A549 treated with CpdA at 1 μM for 4 hours (cell line): Measurements from ENCODE around the gene HID1. TPM values are rescaled to one million over a fixed set of nuclear protein-coding genes. Genes with fewer than 3 reads are reported as not detected.

ENCODE experiments used
- total RNA-seq: library from RNA; stranded (reverse); fragments of 200-300 nt; extraction: Qiagen RNA extraction; gene quantifications from 5 replicates; pipeline ENCODE4 v1.2.3, GENCODE V29; 2022; ENCODE audit warnings: low read depth

The HID1 gene
- 6.6 to 8.5 TPM (median 7.2 TPM) in 5 replicates for total RNA-seq

GRCh38 chr17:74972107-74972972 is at the start of gene HID1:
HID1 (minus strand) TSS chr17:74972759; CDS start chr17:74972656, 103 bp downstream.

GRCh38 chr17:75012346-75013091 is 40.0 kb upstream of the HID1 start, which contains the start of gene MRPL58:
MRPL58 (plus strand) TSS chr17:75012670; CDS start chr17:75012687, 17 bp downstream.

DNA sequence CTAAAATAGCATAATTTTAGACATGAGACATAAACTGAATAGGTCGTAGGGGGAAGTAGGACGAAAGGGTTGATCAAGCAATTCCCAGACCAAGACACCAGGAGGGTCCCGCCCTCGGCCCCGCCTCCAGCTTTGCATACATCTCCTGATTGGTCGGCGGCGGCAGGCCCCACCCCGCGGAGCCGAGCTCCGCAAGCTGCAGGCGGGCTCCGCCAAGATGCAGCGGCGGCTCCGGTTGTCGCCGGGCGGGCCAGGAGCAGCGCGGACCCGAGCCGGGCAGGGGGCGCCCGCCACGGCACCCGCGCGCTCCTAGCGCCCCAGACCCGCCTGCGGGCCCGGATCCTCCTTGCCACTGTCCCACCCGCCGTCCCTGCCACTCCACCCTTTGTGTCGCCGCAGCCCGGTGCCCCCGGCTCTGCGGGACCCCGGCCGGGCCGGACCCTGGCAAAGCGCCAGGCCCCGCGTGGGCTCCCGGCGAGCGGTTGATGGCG is 14.9 kb upstream of the HID1 start, which contains the start of gene CDR2L:
TSS of gene CDR2L (plus strand) at position 215 of the 491 bp plus-strand sequence. CDS start 412 bp downstream, outside the sequence.

DNA sequence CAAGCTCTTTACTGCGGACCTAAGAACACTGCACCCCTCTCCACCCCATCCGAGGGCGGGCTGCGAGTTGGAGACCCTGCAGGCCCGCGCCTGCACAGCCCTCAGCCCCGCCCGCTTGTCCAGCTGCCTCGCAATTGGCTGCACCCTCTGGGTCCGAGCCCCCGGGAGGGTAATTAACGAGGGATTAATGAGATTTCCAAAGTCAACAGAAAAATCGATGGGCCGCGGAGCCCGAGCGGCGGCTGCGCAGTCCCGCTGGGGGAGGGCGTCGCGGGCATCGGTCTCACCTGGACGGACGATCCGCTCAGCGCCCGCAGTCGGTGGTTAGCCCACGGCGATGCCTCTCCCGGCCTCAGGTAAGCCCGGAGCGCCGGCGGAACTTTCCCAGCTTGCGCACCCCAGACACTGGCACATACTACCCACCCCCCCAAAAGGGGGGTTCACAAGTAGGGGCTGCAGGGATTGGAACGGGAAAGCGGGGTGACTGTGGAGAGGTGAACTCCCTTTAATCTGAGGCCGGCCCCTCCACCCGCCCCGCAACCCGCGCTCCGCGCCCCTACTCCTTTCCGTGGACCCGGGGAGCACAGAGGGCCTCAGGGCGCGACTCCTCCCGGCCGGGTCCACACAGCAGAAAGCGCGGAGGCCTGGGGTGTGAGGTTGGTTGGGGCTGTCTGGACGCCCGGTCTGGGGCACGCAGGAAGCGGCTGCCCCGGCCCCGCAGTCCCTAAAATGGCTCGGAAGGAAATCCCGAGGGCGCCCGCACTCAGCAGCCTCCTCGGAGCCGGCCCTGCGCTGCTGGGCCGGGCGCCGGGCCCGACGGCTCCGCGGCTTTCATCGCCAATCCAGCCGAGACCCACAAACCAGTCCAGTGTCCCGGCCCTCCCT is 36.7 kb downstream of the HID1 start, which contains the start of gene OTOP3:
TSS of gene OTOP3 (plus strand) at position 314 of the 885 bp plus-strand sequence. CDS start at position 338, 24 bp downstream.

GRCh38 chr17:74924250-74924948 is 48.2 kb downstream of the HID1 start, which contains the start of gene OTOP2:
OTOP2 (plus strand) TSS chr17:74924273; CDS start chr17:74924633, 360 bp downstream.

DNA sequence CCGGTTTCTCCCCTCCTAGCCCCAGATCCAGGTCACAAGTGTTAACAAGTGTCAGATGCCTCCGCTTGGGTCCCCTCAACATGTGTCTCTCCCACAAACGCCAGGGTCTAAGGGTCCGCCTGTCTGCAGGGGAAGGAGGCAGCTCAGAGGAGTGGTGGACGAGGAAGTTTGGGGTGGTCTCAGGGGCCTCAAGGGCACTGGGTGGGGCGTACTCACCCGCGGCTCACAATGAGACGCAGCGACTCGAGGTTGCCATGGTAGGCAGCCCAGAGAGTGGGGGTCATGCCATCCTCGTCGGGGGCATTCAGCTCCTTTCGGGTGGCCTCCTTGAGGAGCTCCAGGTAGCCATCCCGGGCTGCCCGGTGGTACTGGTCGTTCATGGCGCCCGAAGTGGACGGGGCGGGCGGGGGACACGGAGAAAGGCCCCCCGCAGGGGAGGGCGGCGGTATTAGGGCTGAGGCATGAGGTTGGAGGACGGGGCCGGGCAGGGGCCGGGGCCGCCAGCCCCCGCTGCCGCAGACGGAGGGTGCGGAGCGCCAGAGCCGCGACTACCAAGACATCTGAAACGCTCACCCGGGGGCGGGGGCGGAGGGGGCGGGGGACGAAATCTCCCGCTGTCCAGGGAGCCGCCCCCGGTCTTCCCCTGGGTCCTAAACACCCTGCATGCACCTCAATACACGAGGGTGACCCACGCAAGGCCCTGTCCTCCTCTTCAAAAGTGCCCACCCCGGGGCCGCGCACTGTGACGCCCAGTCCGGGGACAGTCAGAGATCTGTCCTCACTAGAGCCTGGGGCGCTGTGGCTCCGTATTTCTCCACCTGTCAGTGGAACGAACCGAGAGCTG is 49.6 kb downstream of the HID1 start, which contains the start of gene USH1G:
TSS of gene USH1G (minus strand) at position 562 of the 844 bp plus-strand sequence. CDS start at position 380, 182 bp downstream.

Other genes starting within 250 kb of the HID1 start
- 1.0 to 1.6 TPM (median 1.1 TPM) in 5 replicates for gene RAB37, start 235.5 kb downstream of the HID1 start, total RNA-seq
- 31.8 to 50.4 TPM (median 46.4 TPM) in 5 replicates for gene NHERF1, start 224.1 kb downstream of the HID1 start, total RNA-seq
- gene NAT9, start 196.4 kb downstream of the HID1 start, total RNA-seq = 50.8 to 65.8 TPM (median 54.7 TPM) in 5 replicates
- gene GRIN2C, start 112.9 kb downstream of the HID1 start, total RNA-seq = 0.22 to 0.71 TPM (median 0.25 TPM) in 5 replicates
- 47.7 to 70.8 TPM (median 64.3 TPM) in 5 replicates for gene FDXR, start 99.8 kb downstream of the HID1 start, total RNA-seq
- not detected in 5 replicates for gene FADS6, start 79.1 kb downstream of the HID1 start, total RNA-seq
- gene USH1G, start 49.5 kb downstream of the HID1 start, total RNA-seq = 0.02 to 0.12 TPM (median 0.08 TPM) in 4 of 5 replicates, not detected in the other
- gene OTOP2, start 48.5 kb downstream of the HID1 start, total RNA-seq = 0.06 to 0.17 TPM (median 0.08 TPM) in 4 of 5 replicates, not detected in the other
- gene OTOP3, start 36.9 kb downstream of the HID1 start, total RNA-seq = not detected in 5 replicates
- gene CDR2L, start 14.9 kb upstream of the HID1 start, total RNA-seq = 33.1 to 46.8 TPM (median 45.6 TPM) in 5 replicates
- 77.1 to 83.4 TPM (median 81.1 TPM) in 5 replicates for gene MRPL58, start 39.9 kb upstream of the HID1 start, total RNA-seq
- 479 to 548 TPM (median 503 TPM) in 5 replicates for gene ATP5PD, start 74.2 kb upstream of the HID1 start, total RNA-seq
- 27.8 to 28.7 TPM (median 27.9 TPM) in 5 replicates for gene KCTD2, start 74.5 kb upstream of the HID1 start, total RNA-seq
- gene SLC16A5, start 115.2 kb upstream of the HID1 start, total RNA-seq = 20.6 to 29.3 TPM (median 26.9 TPM) in 5 replicates
- gene ARMC7, start 137.2 kb upstream of the HID1 start, total RNA-seq = 17.8 to 22.6 TPM (median 18.7 TPM) in 5 replicates
- gene NT5C, start 159.0 kb upstream of the HID1 start, total RNA-seq = 87.9 to 130 TPM (median 123 TPM) in 5 replicates
- gene JPT1, start 181.8 kb upstream of the HID1 start, total RNA-seq = 746 to 889 TPM (median 834 TPM) in 5 replicates
- 351 to 397 TPM (median 381 TPM) in 5 replicates for gene SUMO2, start 210.2 kb upstream of the HID1 start, total RNA-seq
- gene NUP85, start 232.9 kb upstream of the HID1 start, total RNA-seq = 97.9 to 115 TPM (median 108 TPM) in 5 replicates